NCI-H82 treated with DMSO at 0.1 percent for 48 hours (cell line): ENCODE results near the gene RSPH9.

ENCODE experiments used
- DNase-seq: peaks from one replicate; lab custom pipeline; 2025; ENCODE audit not compliant: unreplicated experiment; lab: John Stamatoyannopoulos, UW

The RSPH9 gene

DNA sequence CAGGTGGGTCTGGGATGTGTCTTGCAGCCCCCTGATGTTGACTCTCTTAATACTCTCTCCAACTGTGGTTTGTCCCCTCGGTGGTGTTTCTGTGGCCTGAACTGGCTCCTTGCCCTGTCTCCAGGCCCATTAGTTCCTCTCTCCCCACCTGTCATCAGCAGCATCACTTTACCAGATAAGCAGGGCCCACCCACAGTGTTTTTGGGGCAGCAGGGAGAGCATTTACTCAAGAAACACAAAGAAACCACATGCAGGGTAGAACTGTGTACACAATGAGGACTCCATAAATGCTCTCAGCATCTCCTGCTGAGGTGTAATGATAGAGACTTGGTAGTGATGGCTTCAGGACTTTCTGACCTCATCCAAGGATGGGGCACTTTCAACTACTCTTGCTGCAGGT lies 62.9 kb downstream of the RSPH9 start:
- DNase-seq = no peak

DNA sequence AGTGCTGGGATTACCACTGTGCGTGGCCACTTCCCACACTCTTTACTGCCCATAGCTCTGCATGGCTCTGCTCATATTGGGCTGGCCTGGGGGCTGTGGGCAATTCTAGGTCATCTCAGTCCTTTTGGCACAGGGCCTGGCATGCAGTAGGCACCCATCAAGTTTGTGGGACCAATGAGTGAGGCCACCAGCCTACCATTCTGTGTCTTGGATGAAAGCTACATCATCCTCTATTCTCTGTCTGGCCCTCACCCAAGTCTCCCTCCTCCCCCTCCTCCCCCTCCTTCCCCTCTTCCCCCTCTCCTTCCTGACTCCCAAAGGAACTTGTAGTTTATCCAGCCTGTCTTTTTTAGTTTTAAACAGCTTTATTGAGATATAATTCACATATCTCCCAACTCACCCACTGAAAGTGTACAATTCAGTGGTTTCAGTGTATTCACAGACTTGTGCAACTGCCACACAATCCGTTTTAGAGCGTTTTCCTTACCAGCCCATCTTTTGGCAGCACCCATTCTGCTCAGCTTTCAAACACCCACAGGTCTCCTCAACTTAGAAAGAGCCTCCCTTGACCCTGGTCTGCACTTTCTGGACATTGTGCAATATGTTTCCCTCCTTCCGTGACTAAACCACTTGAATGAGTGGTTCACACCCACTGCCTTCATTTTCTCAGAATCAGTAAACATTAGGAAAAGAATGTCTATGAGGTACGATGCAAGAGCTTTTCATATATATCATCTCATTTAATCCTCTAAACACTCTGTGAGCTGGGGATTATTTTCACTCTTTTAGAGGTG lies 64.2 kb downstream of the RSPH9 start:
- no peak for DNase-seq

DNA sequence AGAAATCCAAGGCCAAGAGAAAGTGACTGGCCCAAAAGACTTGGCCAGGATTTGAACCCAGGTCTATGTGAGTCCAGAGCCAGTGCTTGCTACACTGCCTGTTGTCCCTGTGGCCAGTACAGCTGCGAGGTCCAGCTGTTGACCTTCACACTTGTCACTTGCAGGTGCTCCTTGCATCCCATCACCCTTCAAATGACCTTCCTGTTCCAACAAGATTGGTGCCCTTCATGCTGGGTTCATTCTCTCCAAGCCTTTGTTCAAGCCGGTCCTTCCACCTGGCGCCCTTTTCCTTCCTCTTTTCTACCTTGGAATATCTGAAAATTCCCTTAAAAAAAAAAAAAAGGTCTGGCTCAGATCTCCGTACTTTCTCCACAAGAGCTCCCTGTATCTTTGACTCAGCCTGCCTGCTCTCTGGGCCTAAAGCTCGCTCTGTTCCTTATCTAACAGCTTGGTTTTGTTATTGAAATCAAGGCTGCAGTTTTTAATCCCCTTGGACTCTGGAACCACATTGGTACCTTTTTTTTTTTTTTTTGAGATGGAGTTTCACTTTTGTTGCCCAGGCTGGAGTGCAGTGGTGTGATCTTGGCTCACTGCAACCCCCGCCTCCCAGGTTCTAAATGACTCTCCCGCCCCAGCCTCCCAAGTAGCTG lies 64.9 kb downstream of the RSPH9 start:
- no peak for DNase-seq

- DNase-seq = no peak
Observed at GRCh38 chr6:43710576-43710975, 65.7 kb downstream of the RSPH9 start.

DNA sequence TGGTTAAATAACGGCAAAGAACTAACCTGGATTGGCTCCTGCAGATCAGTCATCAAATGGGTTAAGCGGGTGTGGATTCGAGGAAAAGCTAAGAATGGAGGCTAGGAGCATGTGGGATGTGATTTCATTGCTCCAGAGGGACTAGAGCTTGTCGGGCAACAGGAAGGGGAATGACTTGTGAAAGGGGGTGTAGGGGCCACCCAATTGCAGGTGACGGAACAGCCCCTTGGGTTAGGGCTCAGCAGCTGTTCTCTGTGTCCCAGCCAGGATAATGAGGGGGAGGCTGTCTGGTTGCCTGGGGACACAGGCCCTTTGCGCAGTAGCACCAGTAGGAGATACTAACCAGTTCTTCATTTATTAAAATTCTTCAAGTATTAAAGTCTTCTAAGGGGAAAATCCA lies 67.7 kb downstream of the RSPH9 start:
- DNase-seq = no peak

- DNase-seq = no peak
Observed at GRCh38 chr6:43713643-43714310, 68.9 kb downstream of the RSPH9 start.

DNA sequence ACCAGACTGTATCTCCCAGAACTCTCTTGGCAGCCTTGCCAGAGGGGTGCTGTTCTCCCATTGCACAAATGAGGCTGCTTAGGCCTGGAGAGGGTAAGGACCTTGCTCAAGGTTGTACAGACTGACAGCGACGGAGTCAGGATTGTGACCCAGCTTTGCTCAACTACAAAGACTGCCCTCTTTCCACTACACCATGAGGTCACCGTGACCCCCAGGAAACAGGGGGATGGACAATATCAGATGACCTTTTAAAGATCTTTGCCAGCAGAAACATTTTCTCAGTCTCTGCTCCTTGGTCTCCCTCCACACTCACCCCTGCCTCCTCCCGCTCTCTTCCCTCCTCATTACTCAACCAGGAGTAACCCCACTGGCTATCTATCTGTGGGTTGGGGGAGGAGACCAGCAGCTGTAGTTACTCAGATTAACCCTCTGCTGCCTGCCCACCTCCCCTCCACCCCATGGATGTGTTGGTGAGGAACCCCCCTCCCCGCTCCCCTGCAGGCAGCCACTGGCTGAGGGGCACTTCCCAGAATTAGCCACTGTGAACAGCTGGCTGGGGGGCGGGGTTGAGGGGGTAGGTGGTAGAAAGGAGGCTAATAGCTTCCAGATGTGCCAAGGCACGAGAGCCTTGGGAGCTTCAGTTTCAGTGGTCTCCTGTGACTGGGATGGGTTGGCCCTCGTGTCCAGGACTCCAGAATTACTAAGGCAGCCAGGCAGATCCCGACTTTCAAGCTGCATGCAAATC lies 69.6 kb downstream of the RSPH9 start:
- no peak for DNase-seq

- no peak for DNase-seq
Observed at GRCh38 chr6:43715056-43715788, 70.4 kb downstream of the RSPH9 start.

- no peak for DNase-seq
Observed at GRCh38 chr6:43716099-43716498, 71.3 kb downstream of the RSPH9 start.

- no peak for DNase-seq
Observed at GRCh38 chr6:43717389-43717788, 72.6 kb downstream of the RSPH9 start.

GRCh38 chr6:43717822-43718221 lies 73.0 kb downstream of the RSPH9 start:
- no peak for DNase-seq

DNA sequence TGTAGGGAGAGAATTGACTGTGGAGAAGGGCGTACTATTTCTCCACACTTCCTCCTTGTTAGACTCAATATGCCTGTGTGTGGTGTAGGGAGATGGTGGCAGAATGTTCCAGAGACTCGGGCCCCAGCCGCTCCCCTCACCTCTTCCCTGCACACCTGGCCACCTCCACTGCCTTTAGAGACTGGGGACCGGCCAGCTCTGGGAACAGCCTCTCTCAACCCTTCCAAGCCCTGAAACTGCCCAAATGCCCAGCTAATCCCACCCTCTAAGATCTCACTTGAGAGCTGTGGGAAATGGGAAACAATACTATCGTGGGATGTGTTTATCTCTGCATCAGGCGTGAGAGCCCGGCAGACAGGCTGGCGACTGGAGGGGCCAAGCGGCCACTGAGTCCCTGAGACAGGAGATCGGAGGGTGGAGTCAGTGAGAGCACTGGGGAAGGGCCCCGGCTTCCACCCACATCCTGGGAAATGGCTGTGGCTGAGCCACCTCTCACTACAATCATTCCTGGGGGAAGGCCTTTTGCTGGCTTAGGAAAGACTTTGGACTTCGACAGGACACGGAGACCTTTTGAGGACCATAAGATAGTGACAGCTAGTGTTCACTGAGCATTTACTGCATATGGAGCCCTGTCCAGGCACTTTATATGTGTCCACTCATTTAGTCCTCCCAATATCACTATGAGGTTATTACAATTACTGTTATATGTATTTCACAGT lies 73.7 kb downstream of the RSPH9 start:
- DNase-seq = no peak

DNA sequence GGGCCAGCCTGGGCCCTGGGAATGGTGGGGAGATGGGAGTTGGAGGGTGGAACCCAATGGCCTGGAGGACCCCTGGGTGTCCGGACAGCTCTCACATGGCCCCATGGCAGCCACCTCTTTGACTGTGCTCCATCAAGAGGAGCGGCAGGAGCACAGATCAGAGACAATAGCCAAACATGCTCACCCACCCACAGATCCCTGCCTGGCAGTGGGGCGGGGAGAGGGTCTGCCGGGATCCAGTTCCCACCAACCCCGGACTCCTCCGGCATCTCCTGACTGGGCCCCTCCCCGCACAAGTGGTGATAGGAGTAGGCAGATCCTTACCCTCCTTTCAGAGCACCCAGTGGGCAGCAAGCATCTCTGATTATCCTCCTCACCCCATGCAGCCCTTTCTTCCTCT lies 74.7 kb downstream of the RSPH9 start:
- no peak for DNase-seq

DNA sequence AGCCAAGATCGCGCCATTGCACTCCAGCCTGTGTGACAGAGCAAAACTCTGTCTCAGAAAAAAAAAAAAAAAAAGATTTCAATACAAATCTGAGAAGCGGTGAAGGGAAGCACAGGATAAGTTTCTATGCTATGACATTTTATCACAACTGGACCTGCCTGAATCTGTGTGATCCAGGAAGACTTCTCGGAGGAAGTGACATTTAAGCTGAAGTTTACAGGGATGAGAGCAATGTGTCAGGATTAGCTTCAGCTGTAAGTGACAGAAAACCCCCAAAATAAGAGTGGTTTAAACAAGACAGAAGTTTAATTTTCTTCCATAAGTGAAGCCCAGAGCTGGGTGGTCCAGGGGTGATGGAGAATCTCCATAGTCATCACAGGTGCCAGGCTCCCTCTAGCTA lies 76.2 kb downstream of the RSPH9 start:
- no peak for DNase-seq
